HL-60 (cell line): Measurements from ENCODE around the gene PGRMC2.

Experiments
- DNase-seq, 2 experiments: peaks; one replicate each; pipeline ENCODE4 v3.0.0-alpha.2; 2010 to 2020; ENCODE audit warnings: low read depth in 1 of 2, low spot score in 1 of 2
- H3K27ac ChIP-seq: fragments of 250-450 bp; sonication (Bioruptor Pico); replicated peaks from 2 replicates; pipeline ENCODE4 v1.5.1; 2020; ENCODE audit warnings: mild to moderate bottlenecking, moderate library complexity
- H3K27me3 ChIP-seq: fragments of 250-450 bp; sonication (Bioruptor Pico); 2 replicates; pipeline ENCODE4 v1.5.1; 2021; ENCODE audit warnings: mild to moderate bottlenecking, moderate library complexity; ENCODE audit not compliant: insufficient read depth, poor library complexity, severe bottlenecking
- H3K4me3 ChIP-seq: replicated peaks from 2 replicates; pipeline ENCODE4 v1.5.1; 2011; ENCODE audit warnings: mild to moderate bottlenecking, control low read depth, low read length; ENCODE audit not compliant: insufficient read depth
- CTCF ChIP-seq: IDR thresholded peaks from one replicate; pipeline ENCODE4 v1.5.1; 2011; ENCODE audit warnings: low read length, control low read depth, inconsistent platforms; ENCODE audit not compliant: insufficient read depth
- GABPA ChIP-seq: IDR thresholded peaks from 2 replicates; pipeline ENCODE4 v1.6.1; 2012; ENCODE audit warnings: low read depth
- POLR2AphosphoS5 ChIP-seq: IDR thresholded peaks from 2 replicates; pipeline ENCODE4 v1.6.1; 2012; ENCODE audit warnings: low read depth
- REST ChIP-seq: IDR thresholded peaks from 2 replicates; pipeline ENCODE4 v1.6.1; 2012; ENCODE audit warnings: low read depth; ENCODE audit not compliant: insufficient replicate concordance
- SPI1 ChIP-seq: IDR thresholded peaks from 2 replicates; pipeline ENCODE4 v1.6.1; 2012; ENCODE audit warnings: low read depth, mild to moderate bottlenecking, borderline replicate concordance

The PGRMC2 gene

GRCh38 chr4:128308986-128309385 is 21.4 kb upstream of the PGRMC2 start:
- TF ChIP-seq CTCF, result no peak
- TF ChIP-seq REST, result no peak
- no peak for TF ChIP-seq POLR2AphosphoS5
- no peak for TF ChIP-seq SPI1
- no peak for TF ChIP-seq GABPA
- no peak overlapping the region for H3K4me3 ChIP-seq

GRCh38 chr4:128307123-128307571 is 19.5 kb upstream of the PGRMC2 start:
- no peak for DNase-seq
- TF ChIP-seq SPI1 (no peak), GABPA (no peak), CTCF (no peak), POLR2AphosphoS5 (no peak), REST (no peak)
- H3K4me3 ChIP-seq, result no peak overlapping the region

More at GRCh38 chr4:128308986-128309385, 21.4 kb upstream of the PGRMC2 start:
- Histone ChIP-seq H3K27me3 (no peaks in the 10 kb centered on the region), H3K27ac (no peak overlapping the region)
- no peak for DNase-seq

DNA sequence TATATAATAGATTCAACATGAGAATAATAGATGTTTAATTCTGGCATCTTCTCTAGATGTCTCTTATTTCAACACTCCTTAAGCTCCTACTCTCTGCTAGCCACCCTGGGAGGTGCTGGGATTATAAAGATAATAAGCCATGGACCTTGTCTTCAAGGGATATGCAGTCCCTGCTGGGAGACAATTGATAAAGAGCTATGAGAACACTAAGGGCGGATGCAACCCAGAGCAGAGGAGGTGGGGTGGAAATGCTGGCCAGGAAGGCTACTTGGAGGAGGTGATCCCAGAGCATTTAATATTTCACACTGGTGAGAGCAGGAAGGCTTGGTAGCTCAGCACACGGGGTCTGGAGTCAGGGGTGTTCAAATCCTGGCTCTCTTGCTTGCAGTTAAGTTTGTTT is 18.3 kb upstream of the PGRMC2 start:
- H3K27ac ChIP-seq, result no peak overlapping the region
- DNase-seq, result no peak
- H3K27me3 ChIP-seq, result no peaks in the 10 kb centered on the region
- H3K4me3 ChIP-seq, result no peak overlapping the region
- TF ChIP-seq POLR2AphosphoS5 (no peak), GABPA (no peak), REST (no peak), SPI1 (no peak), CTCF (no peak)

More at GRCh38 chr4:128307123-128307571, 19.5 kb upstream of the PGRMC2 start:
- H3K27ac ChIP-seq, result no peak overlapping the region
- H3K27me3 ChIP-seq, result no peaks in the 10 kb centered on the region
